GM21423 (cell line): ENCODE results near the gene XCL1.

Experiments used
- ATAC-seq: cut with Tn5 transposase; IDR thresholded peaks from one replicate; pipeline ENCODE4 v1.9.1; 2021; ENCODE audit warnings: mild to moderate bottlenecking, moderate library complexity; ENCODE audit not compliant: unreplicated experiment

XCL1 gene

DNA sequence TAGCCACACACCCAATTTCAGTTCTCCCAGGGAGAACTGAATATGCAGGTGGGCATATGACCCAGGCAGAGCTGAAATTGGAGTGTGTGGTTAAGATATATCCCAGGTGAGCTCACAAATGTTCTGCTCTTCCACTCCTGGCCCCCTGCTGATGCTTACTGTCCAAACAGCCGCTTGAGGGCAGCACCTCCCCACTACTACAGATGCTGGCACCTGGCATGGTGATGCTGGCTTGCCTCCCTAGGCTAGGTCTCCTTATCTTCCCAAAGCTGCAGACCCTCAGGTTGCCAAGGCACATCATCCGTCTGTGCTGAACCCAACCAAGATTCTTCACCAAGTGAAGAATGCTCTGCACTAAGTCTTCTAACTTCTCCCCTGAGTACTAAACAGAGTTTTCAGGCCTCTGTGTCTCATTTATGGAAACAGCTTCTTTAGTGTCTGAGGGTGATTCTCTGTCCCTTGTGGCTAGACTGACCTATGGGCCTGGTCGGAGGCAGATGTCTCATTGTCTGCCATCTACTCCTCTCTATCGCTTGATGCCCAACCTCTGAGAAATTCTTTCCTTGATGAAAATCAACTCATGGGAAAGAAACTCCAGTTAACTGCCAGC is 27.2 kb downstream of the XCL1 start:
- peak; percentile 72 for ATAC-seq

DNA sequence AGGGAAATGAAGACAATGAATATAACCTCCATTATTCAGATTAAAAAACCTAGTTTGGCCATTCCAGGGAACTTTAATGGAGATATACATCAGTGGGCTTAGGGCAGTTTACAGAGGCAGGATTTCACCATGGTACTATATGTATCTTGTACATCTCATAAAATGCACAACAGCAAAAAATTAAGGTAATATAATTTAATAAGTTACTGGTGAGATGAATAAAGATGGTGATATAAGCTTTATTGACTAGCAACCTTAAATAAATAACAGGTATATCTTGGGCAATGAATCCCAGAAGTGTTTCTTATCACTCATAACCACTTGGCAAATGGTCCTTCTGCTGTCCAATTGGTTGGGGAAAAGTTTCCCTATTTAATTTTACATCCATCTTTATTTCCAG is 29.0 kb downstream of the XCL1 start:
- ATAC-seq, result no peak

- ATAC-seq, result no peak
These were observed 29.7 kb downstream of the XCL1 start for GRCh38 chr1:168606096-168606495.

DNA sequence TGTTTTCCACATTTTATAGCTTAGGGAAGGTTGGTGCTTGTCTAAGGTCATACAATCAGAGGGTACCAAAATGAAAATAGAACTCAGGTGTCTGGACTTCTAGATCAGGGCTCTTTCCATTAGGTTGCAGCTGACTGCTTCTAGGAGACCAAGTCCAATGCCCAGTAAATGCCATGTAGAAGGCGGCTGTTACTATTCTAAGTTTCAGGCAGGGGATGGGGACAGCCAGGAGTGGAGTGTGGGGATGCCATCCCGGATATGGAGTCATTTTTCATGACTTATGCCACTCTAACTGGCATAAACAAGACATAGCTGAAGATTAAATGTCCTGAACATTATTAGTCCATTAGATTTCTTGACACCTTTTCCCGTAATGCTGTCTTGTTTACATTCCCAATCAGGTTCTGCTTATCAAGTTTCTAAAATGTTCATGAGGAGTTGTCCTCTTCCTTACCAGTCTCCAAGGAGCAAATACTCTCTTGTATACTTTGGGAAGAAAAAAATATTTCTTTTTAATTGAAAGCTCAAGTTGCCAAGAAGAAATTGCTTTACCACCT is 31.5 kb downstream of the XCL1 start:
- no peak for ATAC-seq

DNA sequence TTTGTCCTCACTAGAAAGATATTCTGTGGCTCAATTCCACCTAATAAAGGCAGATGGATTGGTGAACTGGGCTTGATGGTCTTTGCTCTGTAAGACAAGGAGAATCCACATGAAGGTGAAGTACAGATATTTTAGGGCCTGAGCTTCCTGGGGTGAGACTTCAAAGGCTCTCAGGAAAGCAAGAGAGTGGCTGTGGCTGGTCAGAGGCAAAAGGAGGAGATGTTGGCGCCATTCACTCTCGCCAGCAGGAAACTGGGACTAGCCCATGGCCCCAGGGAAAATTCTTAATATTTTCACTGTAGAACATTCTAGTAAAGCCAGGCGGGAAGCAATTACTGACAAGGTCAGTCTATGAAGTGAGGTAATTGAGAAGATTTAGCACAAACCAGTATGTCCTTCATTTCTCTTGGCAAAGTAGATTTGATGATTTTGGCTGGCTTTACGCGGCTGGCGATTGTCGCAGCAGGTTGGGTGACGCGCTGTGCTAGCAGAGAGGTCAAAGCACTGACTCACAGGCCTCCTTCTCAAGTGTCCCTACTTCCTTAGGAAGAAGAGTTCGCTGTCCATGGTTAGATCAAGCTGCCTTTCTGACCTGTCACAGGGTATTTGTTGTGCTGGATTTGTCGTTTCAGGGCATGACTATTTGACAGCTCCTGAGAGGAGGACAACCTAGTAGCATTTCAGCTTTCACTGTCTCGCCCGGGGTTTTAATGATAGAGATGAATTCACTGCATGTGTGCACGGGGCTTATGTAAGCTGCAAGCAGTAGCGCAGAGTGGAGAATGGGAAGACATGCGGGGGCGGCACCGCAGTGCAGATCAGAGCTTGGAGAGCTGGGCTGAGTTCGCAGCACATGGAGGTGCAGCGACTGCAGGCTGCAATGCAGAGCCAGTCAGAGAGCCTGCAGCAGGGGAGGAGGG is 32.7 kb downstream of the XCL1 start:
- no peak for ATAC-seq

DNA sequence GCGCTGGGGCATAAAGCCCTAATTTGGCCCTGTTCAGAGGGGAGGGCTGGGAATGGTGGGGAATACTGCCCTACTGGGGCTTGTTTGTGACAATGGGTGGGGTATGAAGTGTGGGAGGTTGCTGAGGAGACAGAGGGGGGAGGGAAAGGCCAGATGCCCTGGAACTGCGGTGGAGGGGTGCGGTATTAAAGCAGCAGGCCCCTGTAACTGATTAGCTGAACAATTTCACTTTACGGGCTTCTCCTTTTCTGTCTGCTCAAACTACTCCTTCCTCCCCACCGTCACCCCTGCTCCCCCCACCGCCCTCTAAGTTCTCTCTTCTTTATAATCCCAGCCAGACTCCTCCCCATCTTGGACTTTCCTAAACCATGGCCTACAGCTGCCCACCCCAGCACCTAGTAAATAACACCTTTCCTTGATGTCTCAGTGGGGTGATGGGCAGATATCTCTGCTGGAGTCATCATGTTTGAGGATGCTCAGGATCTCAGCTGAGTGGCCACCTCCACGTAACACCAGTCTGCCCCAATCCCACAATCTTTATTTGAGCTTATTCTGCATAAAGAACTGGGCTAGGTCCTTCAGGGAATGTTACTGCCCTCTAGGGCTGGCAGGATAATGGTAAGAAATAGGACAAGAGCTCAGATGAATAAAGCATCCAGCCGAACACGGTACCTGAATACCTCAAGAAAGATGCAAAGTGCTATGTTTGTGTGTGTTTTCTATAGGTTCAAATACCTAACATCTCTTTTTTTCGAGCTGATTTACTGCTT is 33.5 kb downstream of the XCL1 start:
- ATAC-seq, result no peak

DNA sequence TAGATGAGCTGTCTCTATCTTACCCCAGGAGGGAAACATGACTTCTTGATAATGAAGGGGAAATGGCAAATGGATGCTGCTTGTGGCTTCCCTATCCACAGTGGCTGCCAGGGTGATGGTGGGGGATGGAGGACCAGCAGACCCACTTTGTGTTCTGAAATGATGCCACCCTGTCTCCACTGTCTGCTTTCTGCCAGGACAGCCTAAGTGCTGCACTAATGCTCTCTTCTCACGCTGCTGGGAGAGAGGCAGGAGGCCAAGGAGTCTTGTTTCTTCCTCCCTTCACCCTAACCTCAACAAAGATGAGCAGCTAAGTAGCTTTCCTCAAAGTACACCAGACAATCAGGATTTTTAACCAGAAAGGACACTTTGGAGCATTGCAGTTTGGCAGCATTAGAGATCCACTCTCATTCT is 36.6 kb downstream of the XCL1 start:
- ATAC-seq, result no peak

- no peak for ATAC-seq
These were observed 37.4 kb downstream of the XCL1 start for GRCh38 chr1:168613691-168614231.

DNA sequence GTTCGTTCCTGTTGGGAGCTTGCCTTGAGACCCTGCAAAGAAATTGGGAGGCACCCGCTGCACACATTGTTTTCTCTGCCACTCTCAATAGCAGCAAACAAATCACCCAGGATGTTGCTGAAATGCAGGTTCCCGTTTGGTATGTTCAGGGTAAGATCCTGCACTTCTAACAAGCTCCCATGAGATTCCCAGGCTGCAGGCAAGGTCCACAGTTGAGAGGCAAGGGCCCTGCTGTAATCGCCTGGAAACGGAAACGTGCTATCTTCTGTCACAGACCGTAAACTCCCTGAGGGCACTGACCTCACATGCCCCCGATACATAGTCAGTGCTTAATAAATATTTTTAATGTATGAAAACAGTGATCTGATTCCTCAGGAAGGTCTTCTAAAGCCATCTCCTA is 37.8 kb downstream of the XCL1 start:
- ATAC-seq, result no peak

GRCh38 chr1:168615965-168616364 is 39.6 kb downstream of the XCL1 start:
- no peak for ATAC-seq

- no peak for ATAC-seq
These were observed 41.8 kb downstream of the XCL1 start for GRCh38 chr1:168617974-168618750.

GRCh38 chr1:168618886-168619285 is 42.5 kb downstream of the XCL1 start:
- ATAC-seq, result no peak

DNA sequence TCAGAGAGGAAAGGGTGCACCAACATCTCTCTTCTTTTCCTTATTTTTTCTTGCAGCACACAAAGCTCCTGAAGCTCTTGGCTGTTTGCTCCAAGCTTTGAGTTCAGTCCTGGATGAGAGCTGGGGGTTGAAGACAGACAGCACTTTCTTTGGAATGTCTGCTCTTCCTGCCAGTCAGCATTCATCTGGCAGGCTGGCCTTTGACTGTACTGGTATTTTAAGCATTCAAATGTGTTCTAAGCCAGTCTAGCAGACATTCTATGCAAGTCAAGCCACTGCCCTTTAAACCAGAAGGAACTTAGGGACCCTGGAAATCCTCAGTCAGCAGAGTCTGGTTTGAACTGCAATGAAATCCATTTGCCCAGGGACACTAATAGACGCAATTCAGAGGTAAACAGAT is 45.0 kb downstream of the XCL1 start:
- ATAC-seq, result no peak

DNA sequence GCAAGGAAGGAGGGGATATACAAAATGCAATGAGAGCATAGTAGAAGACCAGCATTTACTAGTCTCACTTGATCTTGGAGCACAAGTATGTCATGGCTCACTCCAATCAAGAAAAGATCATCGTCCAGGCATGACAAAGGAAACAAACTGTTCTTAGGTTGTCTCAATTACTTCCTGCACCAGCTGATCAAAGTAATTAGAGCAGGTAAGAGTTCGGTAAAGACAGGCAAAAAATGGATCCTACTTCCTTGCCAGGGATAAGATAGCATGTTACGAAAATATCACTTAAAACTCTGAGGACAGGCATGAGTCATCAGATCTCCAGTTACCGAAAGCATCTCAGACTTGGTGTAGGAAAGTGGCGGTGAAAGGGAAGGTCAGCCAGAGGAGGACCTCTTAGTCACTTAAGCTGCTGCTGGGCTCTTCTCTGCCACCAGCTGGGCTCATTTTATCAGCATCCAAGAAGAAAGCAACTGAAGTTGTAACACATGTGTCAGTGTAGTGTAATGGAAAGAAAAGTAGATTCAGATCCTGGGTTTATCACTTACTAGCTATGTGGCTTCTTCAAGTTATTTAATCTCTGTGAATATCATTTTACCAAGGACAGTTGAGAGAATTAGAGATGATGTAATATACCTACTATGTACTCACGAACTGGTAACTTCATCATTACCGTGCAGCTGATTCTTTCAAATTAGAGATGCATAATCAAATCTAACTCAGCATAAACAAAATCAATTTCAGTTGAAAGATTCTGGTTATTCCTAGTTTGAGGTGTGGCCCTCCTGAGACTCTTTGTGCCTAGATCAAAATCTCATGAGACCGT is 46.8 kb downstream of the XCL1 start:
- no peak for ATAC-seq

GRCh38 chr1:168623831-168624230 is 47.4 kb downstream of the XCL1 start:
- ATAC-seq, result no peak

- no peak for ATAC-seq
These were observed 49.9 kb downstream of the XCL1 start for GRCh38 chr1:168626326-168626725.

DNA sequence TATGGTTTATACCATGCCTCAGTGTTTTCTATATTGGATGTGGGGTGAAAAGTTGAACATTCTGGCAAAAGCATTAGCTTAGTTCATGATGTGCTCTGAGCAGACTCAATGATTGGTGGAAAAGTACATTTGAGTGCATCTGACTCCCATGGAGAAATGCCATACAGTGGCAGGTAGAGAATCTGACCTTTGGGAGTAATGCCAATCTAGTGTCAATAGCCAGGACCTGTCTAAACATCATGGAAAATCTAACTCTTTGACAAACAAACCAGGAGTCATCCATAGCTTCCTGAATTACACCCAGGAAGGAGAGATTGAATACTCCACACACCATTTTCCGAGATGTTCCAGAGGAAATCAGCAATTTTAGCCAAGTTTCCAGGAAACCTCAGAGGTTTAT is 51.0 kb downstream of the XCL1 start:
- no peak for ATAC-seq

DNA sequence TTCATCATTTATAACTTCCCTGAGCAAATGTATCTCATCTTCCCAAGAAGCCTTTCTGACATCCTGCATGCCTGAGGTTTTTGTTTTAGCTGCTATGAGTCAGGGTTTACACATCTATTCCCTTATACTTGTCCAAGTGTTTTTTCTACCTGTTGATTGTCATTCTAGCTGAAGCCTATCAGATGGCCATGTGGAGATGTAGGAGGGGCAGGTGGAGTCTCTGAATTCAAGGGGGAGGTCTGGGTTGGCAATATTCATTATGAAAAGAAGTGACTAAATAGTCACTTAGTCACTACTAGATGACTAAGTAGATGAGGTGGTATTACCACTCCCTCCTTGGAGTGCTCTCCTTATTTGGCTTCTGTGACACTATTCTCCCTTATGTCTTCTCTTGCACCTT is 52.4 kb downstream of the XCL1 start:
- ATAC-seq, result no peak

DNA sequence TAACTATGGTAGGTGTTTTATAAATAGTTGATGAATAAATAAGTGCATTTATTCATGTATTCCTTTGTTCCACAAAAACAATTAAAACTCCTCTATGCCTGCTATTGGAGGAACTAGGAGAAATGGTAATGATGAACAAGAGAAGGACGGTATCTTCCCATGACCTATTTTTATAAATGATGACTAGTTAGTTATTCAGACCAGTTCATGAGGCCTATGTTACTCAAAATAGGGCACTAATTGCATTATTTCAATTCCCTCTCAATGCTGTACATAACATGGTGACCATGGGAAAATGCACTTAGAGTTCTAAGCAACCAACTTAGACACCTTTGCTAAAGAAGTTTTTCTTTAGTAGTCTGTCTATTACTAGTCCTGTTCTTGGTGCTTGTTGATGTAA is 53.1 kb downstream of the XCL1 start:
- ATAC-seq, result no peak
